22Rv1 (cell line): ENCODE measurements around the gene SLC4A1.

Experiments used
- CTCF ChIP-seq: fragments of 450-650 bp; IDR thresholded peaks from 2 replicates; pipeline ENCODE4 v1.5.1; 2017; ENCODE audit warnings: mild to moderate bottlenecking
- ZFX ChIP-seq: fragments of 450-650 bp; IDR thresholded peaks from 2 replicates; pipeline ENCODE4 v1.6.1; 2017; ENCODE audit warnings: antibody characterized with exemption, borderline replicate concordance

GRCh38 chr17:44233582-44233981, 34.4 kb downstream of the SLC4A1 start:
- no peak for TF ChIP-seq CTCF
- no peak for TF ChIP-seq ZFX
